Pancreas (tissue), 10 donors: Measurements from ENCODE around the gene PSME4. TPM values are rescaled to one million over a fixed set of nuclear protein-coding genes. Genes with fewer than 3 reads are reported as not detected.
"Not testable (repeated sequence)": the region's sequence is repeated elsewhere in the genome, so short reads cannot be mapped to it uniquely, and the experiment has no call there.

Experiments
- ATAC-seq, 4 donors: fragments of 200-7000 bp; cut with Tn5 transposase; one replicate each; pipeline versions ENCODE4 v1.8.0 to v1.9.1; 2020; ENCODE audit warnings: mild to moderate bottlenecking in 4 of 4, moderate library complexity in 4 of 4
- DNase-seq, 6 donors: peaks; one replicate each; pipeline ENCODE4 v3.0.0-alpha.2; 2020
- FAIRE-seq: peaks from 2 replicates; lab custom pipeline; 2012; peaks lifted over from hg19 to GRCh38; lab: Jason Lieb, UNC
- H3K27ac ChIP-seq, 4 donors: fragments of 200-600 bp; sonication (generic); 1 replicate in 3 of 4; 2 replicates in 1 of 4; pipeline versions ENCODE4 v1.5.0 to v1.8.0; 2020
- H3K27me3 ChIP-seq, 4 donors: fragments of 200-600 bp; one replicate each; pipeline ENCODE4 v1.8.0; 2021
- H3K36me3 ChIP-seq, 3 donors: fragments of 200-600 bp; sonication (generic) in 1 of 3; one replicate each; pipeline versions ENCODE4 v1.5.0 to v1.8.0; 2020 to 2021
- H3K4me1 ChIP-seq, 3 donors: fragments of 200-600 bp; one replicate each; pipeline ENCODE4 v1.8.0; 2021
- H3K4me3 ChIP-seq, 4 donors: fragments of 200-600 bp; sonication (generic) in 2 of 4; one replicate each; pipeline versions ENCODE4 v1.5.0 to v1.8.0; 2020 to 2021
- H3K9me3 ChIP-seq, 4 donors: fragments of 200-600 bp; one replicate each; pipeline ENCODE4 v1.8.0; 2021
- WGBS, 2 donors: extraction: QIAGEN DNeasy Blood & Tissue Kit; methylation state at CpG; one replicate each; pipeline ENCODE4 v1.1.7; 2013; 5-methylcytosine and 5-hydroxymethylcytosine counted together
- intact Hi-C, 3 donors: fragments of 100-400 bp; cut with DNase I; formaldehyde crosslinking; loops; one replicate each; pipeline versions ENCODE4 v1.11.1 to v1.14.2; 2022
- polyA plus RNA-seq, 2 donors: library from polyadenylated mRNA; stranded (reverse); fragments of 200-250 nt; gene quantifications; one replicate each; pipeline ENCODE4 v1.2.3, GENCODE V29; 2013
- total RNA-seq, 6 donors: library from RNA; stranded (reverse); fragmentation: NEBNext Ultra II Directional in 4 of 6; extraction: Animal tissue kit (Norgen Biotek cat#: 25700) in 4 of 6; gene quantifications; one replicate each; pipeline versions ENCODE4 v1.2.1 to v1.2.4, GENCODE V29; 2021 to 2023
- TF ChIP-seq, protein P1 (sequence below), 4 donors: fragments of 200-600 bp; sonication (generic) in 3 of 4; IDR thresholded peaks; one replicate each; pipeline versions ENCODE4 v1.5.0 to v1.8.0; 2021; ENCODE audit warnings: antibody characterized with exemption in 4 of 4
- donor health status: healthy with polysubstance abuse.
- donor health status: DM: no; HTN: no; CAD: no; lungs with moderate emphysema.
- donor health status: DM: no; HTN: no; CAD: no.
- donor health status: control.
- donor health status: control.
- donor health status: Bipolar disorder and iron deficiency.
- donor health status: DM: yes; HTN: yes; CAD: no.
- donor health status: DM: no; HTN: no; CAD: no.
- donor health status: DM: no; HTN: no; CAD: no.
- donor health status: DM: yes; HTN: yes; CAD: no.

The PSME4 gene
- total and polyA plus RNA-seq, 8 donors: 13.8 to 27.7 (median 17.8) TPM

DNA sequence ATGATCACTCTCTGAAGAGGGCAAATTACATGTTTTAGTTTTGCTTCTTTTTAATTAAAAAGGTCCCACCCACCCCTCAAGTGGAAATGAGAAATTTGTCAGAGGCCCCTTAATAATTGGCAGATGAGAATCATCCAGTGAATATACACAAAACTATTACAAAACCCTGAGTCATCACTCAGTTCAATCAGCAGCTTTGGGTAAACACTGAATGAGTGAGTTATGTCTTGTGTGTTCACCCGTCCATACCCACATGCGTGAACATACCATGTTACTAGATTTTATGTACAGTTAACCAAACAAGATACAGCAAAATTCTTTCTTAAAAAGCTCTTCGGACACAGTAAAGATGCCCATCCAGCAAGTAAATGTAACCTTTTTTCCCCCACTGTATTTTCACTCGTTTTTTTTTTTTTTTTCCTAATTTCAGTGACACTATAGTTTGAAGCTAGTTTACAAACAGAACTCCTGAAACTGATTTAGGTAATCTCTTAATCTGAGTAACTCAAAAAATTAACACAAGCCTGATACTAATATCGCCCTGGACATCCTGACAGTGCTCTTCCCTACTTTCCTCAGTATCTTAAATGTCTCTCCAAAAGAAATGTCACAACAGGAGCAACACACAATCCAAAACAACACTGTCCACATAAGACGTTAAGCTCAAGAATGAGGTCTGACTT, 1.4 kb downstream of the PSME4 start:
- ATAC-seq (peak; percentile 20 to 54 (median 27)), FAIRE-seq (no peak), DNase-seq (no peak)
- Histone ChIP-seq H3K36me3 (peaks cover 0 to 6% (median 0%) of the 10 kb centered on the region in 3 donors), H3K27me3 (no peaks in the 10 kb centered on the region), H3K27ac (peak overlapping the region; percentile 89 to 96 (median 91)), H3K9me3 (no peaks in the 10 kb centered on the region), H3K4me1 (peaks cover 5 to 34% (median 14%) of the 10 kb centered on the region in 3 donors), H3K4me3 (peak overlapping the region; percentile 74 to 96 (median 88))
- WGBS, 2 donors: 2 to 4% methylated on average over 6 of the region's 6 CpGs
- intact Hi-C loops: no loop called here
- TF ChIP-seq, protein P1, sequence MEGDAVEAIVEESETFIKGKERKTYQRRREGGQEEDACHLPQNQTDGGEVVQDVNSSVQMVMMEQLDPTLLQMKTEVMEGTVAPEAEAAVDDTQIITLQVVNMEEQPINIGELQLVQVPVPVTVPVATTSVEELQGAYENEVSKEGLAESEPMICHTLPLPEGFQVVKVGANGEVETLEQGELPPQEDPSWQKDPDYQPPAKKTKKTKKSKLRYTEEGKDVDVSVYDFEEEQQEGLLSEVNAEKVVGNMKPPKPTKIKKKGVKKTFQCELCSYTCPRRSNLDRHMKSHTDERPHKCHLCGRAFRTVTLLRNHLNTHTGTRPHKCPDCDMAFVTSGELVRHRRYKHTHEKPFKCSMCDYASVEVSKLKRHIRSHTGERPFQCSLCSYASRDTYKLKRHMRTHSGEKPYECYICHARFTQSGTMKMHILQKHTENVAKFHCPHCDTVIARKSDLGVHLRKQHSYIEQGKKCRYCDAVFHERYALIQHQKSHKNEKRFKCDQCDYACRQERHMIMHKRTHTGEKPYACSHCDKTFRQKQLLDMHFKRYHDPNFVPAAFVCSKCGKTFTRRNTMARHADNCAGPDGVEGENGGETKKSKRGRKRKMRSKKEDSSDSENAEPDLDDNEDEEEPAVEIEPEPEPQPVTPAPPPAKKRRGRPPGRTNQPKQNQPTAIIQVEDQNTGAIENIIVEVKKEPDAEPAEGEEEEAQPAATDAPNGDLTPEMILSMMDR (IDR thresholded peaks at IDR 0.05): no peak

DNA sequence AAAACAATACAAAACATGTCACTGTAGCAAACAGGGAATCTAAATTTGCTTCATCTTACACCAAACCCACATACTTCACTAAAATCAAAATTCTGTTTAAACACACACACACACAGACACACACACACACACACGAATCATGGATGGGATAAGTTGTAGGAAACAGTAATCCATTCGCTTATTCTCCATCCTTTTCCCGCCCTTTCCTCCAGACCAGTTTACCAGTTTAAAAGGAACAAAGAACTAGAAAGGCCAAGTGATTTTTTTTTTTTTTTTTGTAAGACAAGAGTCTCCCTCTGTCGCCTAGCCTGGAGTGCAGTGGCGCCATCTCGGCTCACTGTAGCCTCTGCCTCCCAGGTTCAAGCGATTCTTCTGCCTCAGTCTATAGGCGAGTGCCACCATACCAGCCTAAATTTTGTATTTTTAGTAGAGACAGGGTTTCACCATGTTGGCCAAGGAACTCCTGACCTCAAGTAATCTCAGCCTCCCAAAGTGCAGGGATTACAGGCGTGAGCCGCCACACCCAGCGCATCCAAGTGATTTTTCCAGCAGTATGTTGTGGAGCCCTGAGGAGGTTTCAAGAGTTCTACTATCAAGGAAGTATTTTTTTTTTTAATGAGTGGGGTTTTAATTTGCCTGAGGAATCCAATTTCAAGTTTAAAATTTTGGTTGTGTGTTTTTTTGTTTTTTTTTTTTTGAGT, 5.7 kb downstream of the PSME4 start:
- H3K4me3 ChIP-seq: no peak overlapping the region
- peaks cover 5 to 46% (median 26%) of the 10 kb centered on the region in 3 donors for H3K4me1 ChIP-seq
- WGBS, 2 donors: 93 to 95% methylated on average over 11 of the region's 11 CpGs
- intact Hi-C loops: no loop called here
- H3K27ac ChIP-seq: no peak overlapping the region
- TF ChIP-seq, protein P1 (IDR thresholded peaks at IDR 0.05): no peak
- FAIRE-seq (no peak), DNase-seq (no peak), ATAC-seq (no peak)
- no peaks in the 10 kb centered on the region for H3K36me3 ChIP-seq
- no peaks in the 10 kb centered on the region for H3K9me3 ChIP-seq
- H3K27me3 ChIP-seq: no peaks in the 10 kb centered on the region

DNA sequence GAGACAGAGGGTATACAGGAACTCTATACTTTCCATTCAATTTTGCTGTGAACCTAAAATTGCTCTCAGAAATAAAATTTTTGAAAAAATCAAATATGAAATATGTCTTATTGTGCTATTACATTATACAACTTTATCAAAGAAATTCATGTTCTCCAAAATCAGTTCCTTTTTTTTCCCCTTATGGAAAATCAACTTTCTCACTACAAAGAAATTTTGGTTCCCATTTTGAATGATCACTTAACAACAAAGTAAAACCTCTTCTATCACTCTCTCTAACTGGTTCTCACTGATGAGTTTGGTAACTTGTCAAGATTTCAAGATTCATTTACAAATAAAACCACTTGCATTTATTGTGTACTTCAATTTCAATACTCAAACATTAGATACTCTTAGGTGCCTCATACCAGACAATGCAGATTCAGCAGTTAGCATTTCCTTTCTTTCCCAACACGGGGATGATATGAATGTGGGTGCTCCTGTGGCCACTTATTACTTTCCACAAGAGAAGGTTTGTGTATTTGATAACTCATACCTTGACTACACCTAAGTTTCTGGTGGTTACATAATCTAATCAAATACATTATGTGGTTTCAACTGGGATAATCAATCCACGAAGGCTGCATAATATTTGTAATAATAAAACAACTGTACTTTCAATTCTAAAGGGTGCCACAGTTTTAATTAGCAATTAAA, 6.4 kb downstream of the PSME4 start:
- Histone ChIP-seq H3K27me3 (no peaks in the 10 kb centered on the region), H3K4me3 (no peak overlapping the region), H3K27ac (no peak overlapping the region), H3K4me1 (peaks cover 5 to 46% (median 26%) of the 10 kb centered on the region in 3 donors), H3K9me3 (no peaks in the 10 kb centered on the region), H3K36me3 (no peaks in the 10 kb centered on the region)
- WGBS, 2 donors: 15 to 17% methylated on average over 2 of the region's 2 CpGs
- ATAC-seq (peak in 1 of 4 donors; percentile 21), FAIRE-seq (no peak), DNase-seq (no peak)
- intact Hi-C loops: no loop called here
- TF ChIP-seq, protein P1 (IDR thresholded peaks at IDR 0.05): no peak

DNA sequence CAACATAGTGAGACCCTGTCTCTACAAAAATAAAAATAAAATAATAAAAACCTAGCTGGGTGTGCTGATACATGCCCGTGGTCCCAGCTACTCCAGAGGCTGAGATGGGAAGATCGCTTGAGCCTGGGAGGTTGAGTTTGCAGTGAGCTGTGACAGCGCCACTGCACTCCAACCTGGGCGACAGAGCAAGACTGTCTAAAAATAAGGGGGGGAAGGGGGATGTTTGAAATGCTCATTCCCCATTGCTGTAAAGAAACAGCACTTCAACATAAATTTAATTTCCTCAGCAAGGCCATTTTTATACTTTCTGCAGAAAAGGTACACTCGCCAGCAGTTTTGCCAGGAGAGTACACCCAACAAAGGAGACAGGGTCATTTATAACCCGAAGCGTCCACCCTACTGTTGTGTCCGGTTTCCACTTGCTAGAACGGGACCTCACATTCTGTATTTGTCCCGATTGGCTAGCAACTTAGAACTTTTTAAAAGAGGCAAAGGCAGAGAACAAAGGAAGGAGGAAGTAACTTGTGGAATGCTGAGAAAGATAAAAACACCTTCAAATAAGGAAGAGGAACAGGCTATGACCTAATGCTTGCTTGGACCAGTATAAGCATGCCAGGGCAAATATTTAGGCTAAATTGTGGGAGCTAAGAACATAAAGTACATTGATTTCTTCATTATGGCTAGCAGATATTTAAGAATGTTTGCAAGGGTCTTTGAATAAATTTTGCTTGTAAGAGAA, 9.1 kb downstream of the PSME4 start:
- WGBS, 2 donors: 69 to 77% methylated on average over 10 of the region's 10 CpGs
- H3K27me3 ChIP-seq, H3K9me3 ChIP-seq, FAIRE-seq, DNase-seq, H3K4me3 ChIP-seq, intact Hi-C loops, H3K36me3 ChIP-seq: not testable (repeated sequence)
- H3K27ac ChIP-seq: peak overlapping the region in 3 of 4 donors; percentile 13 to 24 (median 18)
- H3K4me1 ChIP-seq: peaks cover 0 to 25% (median 14%) of the 10 kb centered on the region in 3 donors
- ATAC-seq: peak in 1 of 4 donors; percentile 33

DNA sequence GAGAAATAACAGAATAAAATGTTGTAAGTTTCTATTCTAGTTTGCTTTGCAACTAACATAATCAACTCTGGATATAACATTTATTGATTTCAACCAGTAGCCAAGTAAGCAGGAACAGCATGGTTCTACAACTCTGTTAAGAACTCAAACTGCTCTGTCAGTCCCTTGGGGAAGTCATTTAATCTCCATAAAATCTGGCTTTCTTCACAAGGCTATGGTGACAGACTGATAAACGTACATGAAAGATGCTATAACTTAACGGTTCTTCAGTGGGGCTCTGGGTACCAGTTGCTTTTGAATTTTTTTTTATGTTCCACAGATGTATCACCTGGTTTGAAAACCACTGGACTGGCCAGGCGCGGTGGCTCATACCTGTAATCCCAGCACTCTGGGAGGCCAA, 10.3 kb downstream of the PSME4 start:
- ATAC-seq: peak in 1 of 4 donors; percentile 23
- no peaks in the 10 kb centered on the region for H3K27me3 ChIP-seq
- H3K36me3 ChIP-seq: no peaks in the 10 kb centered on the region
- TF ChIP-seq, protein P1 (IDR thresholded peaks at IDR 0.05): no peak
- WGBS, 2 donors: 56% methylated on average over 4 of the region's 4 CpGs
- H3K27ac ChIP-seq: no peak overlapping the region
- FAIRE-seq: no peak
- intact Hi-C loops: no loop called here
- no peak for DNase-seq
- peaks cover 0 to 25% (median 14%) of the 10 kb centered on the region in 3 donors for H3K4me1 ChIP-seq
- H3K4me3 ChIP-seq: no peak overlapping the region
- H3K9me3 ChIP-seq: no peaks in the 10 kb centered on the region
